Activated naive CD4-positive, alpha-beta T cell treated with anti-CD3 and anti-CD28 coated beads, Interleukin-2, amount 50 U/mL, for 72 hours (primary cell): ENCODE data around the gene CTDSP2. TPM values are rescaled to one million over a fixed set of nuclear protein-coding genes. Genes with fewer than 3 reads are reported as not detected.
"Not testable (repeated sequence)": the region's sequence is repeated elsewhere in the genome, so short reads cannot be mapped to it uniquely, and the experiment has no call there.

Source experiments
- ATAC-seq, 2 donors: fragments of 150-1000 bp; cut with Tn5 transposase; 2 replicates each; pipeline ENCODE4 v1.10.0; 2021; ENCODE audit warnings: mild to moderate bottlenecking in 2 of 2, moderate library complexity in 2 of 2
- DNase-seq, 2 donors: peaks; one replicate each; pipeline ENCODE4 v3.0.0; 2021 to 2022; ENCODE audit warnings: low spot score in 2 of 2
- H3K27ac Mint-ChIP-seq, 2 donors: one replicate each; pipeline ENCODE4 v1.8.0; 2022; ENCODE audit warnings: mild to moderate bottlenecking in 2 of 2, mixed read lengths in 2 of 2
- H3K36me3 Mint-ChIP-seq, 2 donors: one replicate each; pipeline ENCODE4 v1.8.0; 2022; ENCODE audit warnings: mixed read lengths in 2 of 2
- H3K9me3 Mint-ChIP-seq, 2 donors: one replicate each; pipeline ENCODE4 v1.8.0; 2022; ENCODE audit warnings: mixed read lengths in 2 of 2
- total RNA-seq, 2 donors: library from RNA; stranded (reverse); gene quantifications; one replicate each; pipeline ENCODE4 v1.2.3, GENCODE V29; 2022

CTDSP2 gene
- total RNA-seq, 2 donors from 2014 or later, result 76.3 to 103 TPM

DNA sequence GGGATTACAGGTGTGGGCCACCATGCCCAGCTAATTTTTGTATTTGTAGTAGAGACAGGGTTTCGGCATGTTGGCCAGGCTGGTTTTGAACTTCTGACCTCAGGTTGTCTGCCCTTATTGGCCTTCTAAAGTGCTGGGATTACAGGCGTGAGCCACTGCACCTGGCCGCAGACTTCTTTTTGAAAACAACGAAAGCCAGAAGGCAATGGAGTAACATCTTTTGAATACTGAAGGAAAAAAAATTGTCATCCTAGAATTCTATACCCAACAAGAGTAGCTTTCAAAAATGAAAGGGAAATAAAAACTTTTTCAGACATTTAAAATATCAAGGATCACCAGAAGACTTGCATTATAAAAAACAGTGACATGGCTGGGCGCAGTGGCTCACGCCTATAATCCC lies 38.7 kb upstream of the CTDSP2 start:
- Mint-ChIP-seq H3K9me3 (peaks cover 5% of the 10 kb centered on the region in 2 donors), H3K27ac (no peak overlapping the region), H3K36me3 (peaks cover 0 to 4% of the 10 kb centered on the region in 2 donors)
- no peak for ATAC-seq
- no peak for DNase-seq

- Mint-ChIP-seq H3K36me3 (peaks cover 0 to 4% of the 10 kb centered on the region in 2 donors), H3K9me3 (peaks cover 5% of the 10 kb centered on the region in 2 donors)
- no peak for ATAC-seq
Measured at GRCh38 chr12:57883700-57884099, 37.2 kb upstream of the CTDSP2 start.

GRCh38 chr12:57883057-57883456 lies 36.5 kb upstream of the CTDSP2 start:
- H3K9me3 Mint-ChIP-seq, result peaks cover 5% of the 10 kb centered on the region in 2 donors
- H3K27ac Mint-ChIP-seq, result no peak overlapping the region
- DNase-seq (no peak), ATAC-seq (no peak)
- peaks cover 0 to 4% of the 10 kb centered on the region in 2 donors for H3K36me3 Mint-ChIP-seq

More at GRCh38 chr12:57883700-57884099, 37.2 kb upstream of the CTDSP2 start:
- H3K27ac Mint-ChIP-seq, result no peak overlapping the region
- DNase-seq, result no peak

- no peak for ATAC-seq
- peaks cover 0 to 4% of the 10 kb centered on the region in 2 donors for H3K36me3 Mint-ChIP-seq
- DNase-seq, result no peak
- H3K9me3 Mint-ChIP-seq, result peaks cover 5% of the 10 kb centered on the region in 2 donors
- no peak overlapping the region for H3K27ac Mint-ChIP-seq
Measured at GRCh38 chr12:57882575-57882974, 36.0 kb upstream of the CTDSP2 start.

DNA sequence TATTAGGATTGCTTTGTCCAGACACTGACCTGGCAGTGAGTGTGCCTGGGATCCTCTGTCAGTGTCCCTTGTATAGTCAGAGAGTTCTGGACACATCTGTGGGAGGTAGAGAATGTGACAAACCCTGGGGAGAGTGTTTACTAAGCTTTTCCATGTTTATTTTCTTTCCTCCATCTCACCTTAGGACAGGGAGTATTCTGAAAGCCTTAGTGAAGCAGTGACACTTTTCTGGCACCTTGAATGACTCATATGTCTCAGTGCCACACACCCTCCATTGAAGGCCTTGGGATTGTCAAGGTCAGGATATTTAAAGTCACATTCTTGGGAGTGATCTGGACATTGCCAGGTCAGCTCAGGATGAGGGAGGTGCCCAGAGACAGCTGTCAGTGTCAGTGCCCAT lies 34.9 kb upstream of the CTDSP2 start:
- no peak overlapping the region for H3K27ac Mint-ChIP-seq

GRCh38 chr12:57881035-57881434 lies 34.5 kb upstream of the CTDSP2 start:
- not testable (repeated sequence) for H3K36me3 Mint-ChIP-seq, H3K9me3 Mint-ChIP-seq, ATAC-seq

More for the DNA sequence above, 34.9 kb upstream of the CTDSP2 start:
- Mint-ChIP-seq H3K9me3 (peaks cover 5% of the 10 kb centered on the region in 2 donors), H3K36me3 (peaks cover 0 to 4% of the 10 kb centered on the region in 2 donors)
- no peak for ATAC-seq
- DNase-seq, result no peak

DNA sequence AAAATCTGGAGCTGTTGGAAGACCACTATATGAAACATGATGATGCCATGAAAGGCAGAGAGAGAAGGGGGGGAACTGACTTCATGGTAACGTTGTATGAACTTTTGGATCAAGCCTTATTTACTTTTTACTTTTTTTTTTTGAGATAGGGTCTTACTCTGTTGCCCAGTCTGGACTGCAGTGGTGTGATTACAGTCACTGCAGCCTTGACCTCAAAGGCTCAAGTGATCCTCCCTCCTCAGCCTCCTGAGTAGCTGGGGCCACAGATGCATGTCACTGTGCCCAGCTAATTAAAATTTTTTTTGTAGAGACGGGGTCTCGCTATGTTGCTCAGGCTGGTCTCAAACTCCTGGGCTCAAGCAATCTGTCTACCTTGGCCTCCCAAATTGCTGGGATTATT lies 31.3 kb upstream of the CTDSP2 start:
- Mint-ChIP-seq H3K36me3 (no peaks in the 10 kb centered on the region), H3K9me3 (no peaks in the 10 kb centered on the region), H3K27ac (no peak overlapping the region)
- no peak for DNase-seq
- no peak for ATAC-seq

More at GRCh38 chr12:57881035-57881434, 34.5 kb upstream of the CTDSP2 start:
- not testable (repeated sequence) for H3K27ac Mint-ChIP-seq, DNase-seq

- Mint-ChIP-seq H3K9me3 (no peaks in the 10 kb centered on the region), H3K36me3 (no peaks in the 10 kb centered on the region), H3K27ac (no peak overlapping the region)
- ATAC-seq (no peak), DNase-seq (no peak)
Measured at GRCh38 chr12:57875753-57876547, 29.4 kb upstream of the CTDSP2 start.

GRCh38 chr12:57874166-57875108 lies 27.9 kb upstream of the CTDSP2 start:
- Mint-ChIP-seq H3K9me3 (no peaks in the 10 kb centered on the region), H3K27ac (no peak overlapping the region), H3K36me3 (no peaks in the 10 kb centered on the region)
- DNase-seq (no peak), ATAC-seq (no peak)

DNA sequence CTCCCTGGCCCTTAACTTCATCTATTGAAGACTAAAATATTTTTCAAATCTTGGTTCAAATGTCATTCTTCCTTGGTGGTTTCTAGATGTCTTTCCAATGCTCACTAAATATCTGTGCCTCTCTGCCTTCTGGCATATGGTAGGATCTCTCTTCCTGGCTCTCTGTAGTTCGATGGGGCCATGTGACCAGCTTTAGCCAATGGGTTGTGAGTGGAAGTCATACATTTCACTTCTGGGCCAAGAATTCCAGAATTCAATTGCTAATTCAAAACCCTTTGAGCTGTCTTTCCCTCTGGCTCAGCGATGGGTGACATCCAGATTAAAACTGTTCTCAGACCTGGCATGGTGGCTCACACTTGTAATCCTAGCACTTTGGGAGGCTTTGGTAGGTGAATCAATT lies 25.8 kb upstream of the CTDSP2 start:
- Mint-ChIP-seq H3K36me3 (no peaks in the 10 kb centered on the region), H3K27ac (no peak overlapping the region), H3K9me3 (no peaks in the 10 kb centered on the region)
- ATAC-seq, result no peak
- DNase-seq, result no peak

- DNase-seq, result no peak
- Mint-ChIP-seq H3K36me3 (no peaks in the 10 kb centered on the region), H3K9me3 (no peaks in the 10 kb centered on the region)
Measured at GRCh38 chr12:57869927-57870318, 23.4 kb upstream of the CTDSP2 start.

GRCh38 chr12:57869298-57869926 lies 22.9 kb upstream of the CTDSP2 start:
- Mint-ChIP-seq H3K9me3 (no peaks in the 10 kb centered on the region), H3K36me3 (no peaks in the 10 kb centered on the region), H3K27ac (no peak overlapping the region)
- DNase-seq (no peak), ATAC-seq (no peak)

More at GRCh38 chr12:57869927-57870318, 23.4 kb upstream of the CTDSP2 start:
- ATAC-seq, result no peak
- H3K27ac Mint-ChIP-seq, result no peak overlapping the region

GRCh38 chr12:57868851-57869268 lies 22.3 kb upstream of the CTDSP2 start:
- ATAC-seq (no peak), DNase-seq (no peak)
- no peaks in the 10 kb centered on the region for H3K36me3 Mint-ChIP-seq
- H3K27ac Mint-ChIP-seq, result no peak overlapping the region
- no peaks in the 10 kb centered on the region for H3K9me3 Mint-ChIP-seq

GRCh38 chr12:57868221-57868620 lies 21.7 kb upstream of the CTDSP2 start:
- H3K9me3 Mint-ChIP-seq, result no peaks in the 10 kb centered on the region
- ATAC-seq, result no peak
- H3K36me3 Mint-ChIP-seq, result no peaks in the 10 kb centered on the region
- no peak overlapping the region for H3K27ac Mint-ChIP-seq
- DNase-seq, result no peak

DNA sequence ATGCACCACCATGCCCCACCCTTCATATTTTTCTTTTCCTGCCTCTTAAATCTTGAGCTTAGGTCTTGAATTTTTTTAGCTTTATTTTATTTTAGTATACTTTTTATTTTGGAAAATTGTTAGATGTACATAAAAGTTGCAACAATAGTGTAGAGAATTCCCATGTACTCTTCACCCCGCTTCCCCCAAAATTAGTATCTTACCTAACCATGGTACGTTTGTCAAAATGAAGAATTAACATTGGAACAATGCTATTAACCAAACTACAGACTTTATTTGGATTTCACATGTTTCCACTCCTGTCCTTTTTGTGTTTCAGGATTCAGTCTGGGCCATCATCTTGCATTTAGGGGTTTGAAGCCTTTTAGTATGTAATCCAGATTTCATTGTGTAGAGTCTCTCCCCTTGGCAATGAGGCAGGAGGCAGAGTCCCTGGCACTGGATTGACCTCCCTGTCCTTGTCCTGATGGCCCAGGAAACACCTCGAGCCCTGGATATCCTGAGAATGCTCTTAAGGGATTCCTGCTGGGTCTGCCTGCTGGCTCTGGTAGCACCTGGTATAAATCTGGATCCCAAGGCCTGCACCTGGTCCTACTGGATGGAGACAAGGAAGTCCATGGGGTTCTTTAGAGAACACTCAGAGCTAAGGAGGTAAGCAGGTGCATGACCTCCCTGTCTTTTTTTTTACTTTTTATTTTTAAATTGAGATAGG lies 19.9 kb upstream of the CTDSP2 start:
- Mint-ChIP-seq H3K9me3 (no peaks in the 10 kb centered on the region), H3K36me3 (no peaks in the 10 kb centered on the region), H3K27ac (no peak overlapping the region)
- DNase-seq, result no peak
- ATAC-seq, result no peak

DNA sequence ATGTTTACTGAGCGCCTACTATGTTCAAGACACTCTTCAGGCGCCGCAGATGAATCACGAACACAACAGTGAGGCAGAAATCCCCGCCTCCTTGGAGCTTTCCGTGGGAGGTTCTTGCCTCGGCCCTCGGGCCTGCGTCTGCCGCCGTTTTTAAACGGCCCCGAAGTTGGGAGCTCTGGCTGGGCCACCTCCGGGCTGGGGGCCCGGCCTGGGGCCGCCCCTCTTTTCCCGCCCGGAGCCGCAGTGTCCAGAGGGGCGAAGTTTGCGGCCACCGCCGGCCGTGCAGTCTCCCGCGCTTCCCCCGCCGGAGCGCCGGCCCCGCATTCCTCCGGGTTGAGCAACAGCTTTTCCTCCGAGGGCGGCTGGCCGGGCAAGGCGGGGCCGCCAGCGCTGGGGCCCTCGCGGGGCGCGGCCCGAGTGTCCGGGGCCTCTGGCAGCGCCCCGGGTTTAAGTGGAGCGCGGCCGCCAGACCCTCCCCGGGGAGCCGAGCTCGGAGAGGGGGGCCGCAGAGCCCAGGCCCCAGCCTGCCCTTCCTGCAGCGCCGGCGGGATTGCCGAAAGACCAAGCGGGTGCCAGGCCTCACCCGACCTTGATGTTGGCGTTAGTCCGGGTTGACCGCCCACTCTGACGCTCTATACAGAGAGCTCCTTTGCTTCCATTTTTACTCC lies 18.7 kb upstream of the CTDSP2 start:
- Mint-ChIP-seq H3K9me3 (no peaks in the 10 kb centered on the region), H3K27ac (no peak overlapping the region), H3K36me3 (no peaks in the 10 kb centered on the region)
- peak; percentile 63 to 64 for DNase-seq
- peak; percentile 93 to 96 for ATAC-seq
